GM21529 (cell line): Measurements from ENCODE around the gene TNNI2.
"Not testable (repeated sequence)": the region's sequence is repeated elsewhere in the genome, so short reads cannot be mapped to it uniquely, and the experiment has no call there.

ENCODE experiments used
- ATAC-seq: cut with Tn5 transposase; IDR thresholded peaks from one replicate; pipeline ENCODE4 v1.9.1; 2021; ENCODE audit not compliant: unreplicated experiment

TNNI2 gene

DNA sequence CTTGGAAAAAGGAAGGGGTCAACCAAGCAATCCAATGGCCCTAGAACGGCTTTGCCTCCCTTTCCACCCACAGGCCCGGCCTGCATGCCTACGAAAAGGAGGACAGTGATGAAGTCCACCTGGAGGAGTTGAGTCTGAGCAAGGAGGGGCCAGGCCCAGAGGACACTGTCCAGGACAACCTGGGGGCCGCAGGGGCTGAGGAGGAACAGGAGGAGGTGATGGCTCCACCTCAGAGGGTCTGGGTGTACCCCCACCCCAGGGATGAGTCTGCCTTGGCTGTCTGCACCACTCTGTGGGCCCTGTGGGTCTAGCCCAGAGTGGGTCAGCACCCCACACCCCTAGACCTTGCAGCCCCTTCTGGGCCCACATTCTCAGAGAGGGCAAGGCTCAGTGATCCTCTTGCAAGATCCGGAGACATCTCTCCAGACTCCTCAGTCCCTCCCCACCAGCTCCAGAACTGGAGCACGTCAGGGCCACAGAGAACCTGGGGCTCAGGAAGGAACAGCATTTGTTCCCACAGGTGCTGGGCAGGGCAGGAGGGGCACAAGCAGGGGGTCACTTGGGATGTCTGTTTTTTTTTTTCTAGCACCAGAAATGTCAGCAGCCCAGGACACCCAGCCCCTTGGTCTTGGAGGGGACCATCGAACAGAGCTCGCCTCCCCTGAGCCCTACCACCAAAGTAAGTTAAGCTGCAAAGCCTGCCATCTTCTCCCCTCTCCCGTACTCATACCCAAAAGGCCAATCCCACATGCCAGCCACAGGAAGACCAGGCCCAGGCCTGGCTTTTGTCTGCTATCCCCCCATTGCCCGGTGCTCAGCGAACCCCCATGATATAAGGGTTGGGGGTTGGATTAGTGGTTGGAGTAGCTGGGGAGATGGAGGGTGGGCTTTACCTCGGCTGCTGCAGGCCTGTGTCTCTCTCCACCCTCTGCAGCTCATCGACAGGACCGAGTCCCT, 44.8 kb downstream of the TNNI2 start:
- no peak for ATAC-seq

- no peak for ATAC-seq
These were observed 45.5 kb downstream of the TNNI2 start for GRCh38 chr11:1884303-1884700.

GRCh38 chr11:1886551-1886950, 47.8 kb downstream of the TNNI2 start:
- ATAC-seq: not testable (repeated sequence)

DNA sequence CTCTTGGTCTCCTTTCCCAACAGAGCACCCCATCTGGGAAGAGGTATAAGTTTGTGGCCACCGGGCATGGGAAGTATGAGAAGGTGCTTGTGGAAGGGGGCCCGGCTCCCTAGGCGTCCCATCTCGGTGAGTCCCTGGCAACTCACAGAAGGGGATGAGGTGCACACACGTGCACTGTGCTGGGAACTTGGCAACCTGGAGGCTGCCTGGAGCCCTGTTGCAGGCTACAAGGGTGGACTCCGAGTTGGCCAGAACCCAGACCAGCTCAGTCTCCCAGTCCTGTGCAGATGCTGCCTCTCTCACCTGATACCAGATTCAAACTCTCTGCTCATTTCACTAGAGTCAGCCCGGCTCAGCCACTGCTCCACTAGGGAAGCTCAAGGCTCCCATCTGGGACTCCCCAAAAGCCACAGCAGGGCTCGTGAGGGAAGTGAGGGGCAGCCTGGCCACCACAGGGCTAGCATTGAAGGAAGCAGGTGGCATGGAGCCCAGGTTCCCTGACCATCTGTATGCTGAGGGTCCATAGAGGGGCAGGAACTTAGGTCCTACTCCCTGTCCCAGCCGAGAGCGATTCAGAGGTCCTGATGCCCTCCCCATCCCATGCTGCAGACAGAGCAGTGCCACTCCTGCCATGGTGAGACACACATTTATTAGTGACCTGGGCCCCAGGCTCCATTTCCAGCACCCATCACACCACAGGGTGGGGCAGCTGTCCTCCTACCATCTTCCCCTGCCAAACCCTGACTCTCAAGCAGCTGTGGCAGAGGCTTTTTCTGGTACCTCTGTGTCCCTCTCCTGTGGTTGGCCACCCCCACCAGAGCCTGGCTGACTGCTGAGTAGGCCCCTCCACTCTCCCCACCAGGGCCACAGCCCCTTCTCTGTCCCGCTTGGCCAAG, 48.9 kb downstream of the TNNI2 start:
- ATAC-seq: no peak

- ATAC-seq: no peak
These were observed 49.6 kb downstream of the TNNI2 start for GRCh38 chr11:1888347-1888753.

- ATAC-seq: no peak
These were observed 50.0 kb downstream of the TNNI2 start for GRCh38 chr11:1888811-1889210.

- no peak for ATAC-seq
These were observed 50.6 kb downstream of the TNNI2 start for GRCh38 chr11:1889224-1889930.

- no peak for ATAC-seq
These were observed 51.4 kb downstream of the TNNI2 start for GRCh38 chr11:1889941-1890855.
